D341Med (cell line): ENCODE data around the gene FAM180B.
A peak's percentile ranks its signal among the peaks of the same experiment; 100 is the strongest.

Source experiments
- DNase-seq: peaks from one replicate; pipeline ENCODE4 v3.0.0; 2012; ENCODE audit warnings: low spot score

The FAM180B gene

DNA sequence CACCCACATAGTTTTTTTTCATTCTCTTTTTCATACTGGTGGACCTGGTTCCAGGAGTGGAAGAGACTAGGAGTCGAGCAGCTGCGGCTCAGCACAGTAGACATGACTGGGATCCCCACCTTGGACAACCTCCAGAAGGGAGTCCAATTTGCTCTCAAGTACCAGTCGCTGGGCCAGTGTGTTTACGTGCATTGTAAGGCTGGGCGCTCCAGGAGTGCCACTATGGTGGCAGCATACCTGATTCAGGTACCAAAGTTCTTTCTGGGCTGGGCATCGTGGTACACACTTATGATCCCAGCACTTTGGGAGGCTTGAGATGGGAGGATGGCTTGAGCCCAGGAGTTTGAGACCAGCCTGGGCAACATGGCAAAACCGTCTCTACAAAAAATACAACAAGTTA is 16.8 kb upstream of the FAM180B start:
- no peak for DNase-seq

DNA sequence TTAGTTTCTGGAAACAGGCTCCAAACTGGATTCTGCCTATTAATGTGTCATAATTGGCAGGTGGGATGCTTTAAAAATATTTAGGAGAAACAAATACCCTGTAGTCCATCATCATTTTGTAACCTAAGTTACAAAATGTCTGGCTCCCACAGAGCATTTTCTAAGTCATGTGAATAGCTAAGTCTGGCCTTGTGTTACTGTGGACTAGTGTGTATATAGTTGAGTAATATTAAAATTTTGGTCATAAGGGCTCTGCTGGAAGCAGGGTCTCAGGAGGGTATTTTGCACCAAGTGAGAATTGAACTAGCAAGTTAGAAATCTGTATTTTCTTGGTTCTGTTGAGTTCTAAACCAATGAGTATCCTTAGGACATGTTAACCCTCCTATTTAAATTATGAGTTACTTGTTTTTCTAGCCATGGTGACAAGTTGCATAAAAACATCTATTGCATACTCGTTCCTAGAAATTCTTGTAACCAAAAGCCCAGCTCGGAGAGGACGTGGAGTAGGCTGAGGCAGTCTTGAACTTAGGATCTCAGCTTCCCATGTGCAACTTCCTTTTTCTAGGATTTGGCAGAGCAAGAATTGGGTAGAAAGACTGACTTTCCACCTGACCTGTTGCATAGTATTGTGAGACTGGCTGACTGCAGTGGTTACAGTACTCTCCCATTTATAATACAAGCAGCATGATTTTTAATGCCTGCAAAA is 15.7 kb upstream of the FAM180B start:
- DNase-seq, result no peak

DNA sequence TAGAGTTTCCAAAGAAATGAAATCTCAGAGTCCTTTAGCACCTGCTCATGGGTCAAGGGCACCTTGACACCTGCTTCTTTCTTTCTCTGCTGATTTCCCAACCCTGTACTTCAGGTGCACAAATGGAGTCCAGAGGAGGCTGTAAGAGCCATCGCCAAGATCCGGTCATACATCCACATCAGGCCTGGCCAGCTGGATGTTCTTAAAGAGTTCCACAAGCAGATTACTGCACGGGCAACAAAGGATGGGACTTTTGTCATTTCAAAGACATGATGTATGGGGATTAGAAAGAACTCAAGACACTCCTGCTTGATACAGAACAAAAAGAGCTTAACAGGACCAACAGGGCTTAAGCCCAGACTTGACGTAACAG is 15.1 kb upstream of the FAM180B start:
- DNase-seq, result no peak

DNA sequence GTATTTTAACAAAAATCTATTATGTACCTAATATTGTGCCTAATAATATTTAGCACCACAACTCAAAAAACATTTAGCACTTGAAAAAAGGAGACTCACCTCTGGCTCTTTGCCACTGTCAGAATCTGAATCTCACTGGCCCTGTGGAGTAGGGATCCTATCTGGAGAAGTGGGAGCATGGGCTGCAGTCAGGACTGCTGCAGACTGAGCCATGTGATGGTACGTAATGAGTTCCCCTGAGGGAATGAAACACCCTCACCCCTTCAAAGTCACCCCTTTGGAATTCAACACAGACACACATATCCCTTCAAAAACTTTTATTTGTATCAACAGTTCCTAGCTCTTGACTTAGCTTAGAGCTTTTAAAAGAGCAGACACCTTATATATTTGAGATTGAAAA is 14.6 kb upstream of the FAM180B start:
- no peak for DNase-seq

DNA sequence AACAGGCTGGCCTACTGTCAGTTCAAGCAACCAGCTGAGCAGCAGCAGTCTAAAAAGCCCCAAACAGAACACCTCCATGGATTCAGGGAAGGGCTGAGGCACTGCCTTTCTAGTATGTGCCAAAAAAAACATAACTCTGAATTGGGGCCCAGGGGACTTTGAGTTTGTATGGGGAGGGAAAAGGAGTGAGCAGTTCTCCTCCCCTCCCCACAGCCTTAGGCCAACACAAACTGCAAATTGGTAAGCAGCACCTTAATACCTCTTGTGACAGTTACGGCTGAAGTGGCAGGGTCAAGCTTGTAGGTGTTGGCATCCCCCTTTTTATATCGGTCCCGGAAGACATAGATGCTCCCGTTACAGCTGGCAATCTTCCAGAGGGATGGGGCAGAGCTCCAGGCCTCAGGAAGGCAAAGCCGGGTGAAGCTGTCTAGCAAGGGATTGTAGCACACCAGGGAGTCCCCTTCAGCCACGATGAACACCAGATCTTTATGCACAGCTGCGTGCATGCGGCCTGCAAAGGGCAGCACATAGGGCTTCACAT is 13.7 kb upstream of the FAM180B start:
- DNase-seq, result peak; percentile 62

DNA sequence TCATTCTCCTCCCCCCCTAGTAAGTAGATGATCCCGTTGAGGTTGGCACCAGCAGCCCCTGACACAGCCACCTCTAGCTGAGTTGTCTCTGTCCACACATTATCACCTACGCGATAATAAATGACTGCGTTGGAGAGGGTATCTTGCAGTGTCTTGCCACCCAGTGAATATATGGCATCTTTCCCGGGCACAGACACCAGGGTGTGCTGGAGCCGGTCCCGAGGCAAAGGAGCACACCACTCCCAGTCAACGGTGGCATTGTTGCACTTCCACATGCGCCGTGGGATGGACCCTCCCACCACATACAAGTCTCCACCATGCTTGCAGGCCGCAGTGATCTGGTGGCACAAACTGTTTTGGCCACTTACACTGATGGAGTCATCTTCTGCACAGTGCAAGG is 13.2 kb upstream of the FAM180B start:
- DNase-seq, result no peak

DNA sequence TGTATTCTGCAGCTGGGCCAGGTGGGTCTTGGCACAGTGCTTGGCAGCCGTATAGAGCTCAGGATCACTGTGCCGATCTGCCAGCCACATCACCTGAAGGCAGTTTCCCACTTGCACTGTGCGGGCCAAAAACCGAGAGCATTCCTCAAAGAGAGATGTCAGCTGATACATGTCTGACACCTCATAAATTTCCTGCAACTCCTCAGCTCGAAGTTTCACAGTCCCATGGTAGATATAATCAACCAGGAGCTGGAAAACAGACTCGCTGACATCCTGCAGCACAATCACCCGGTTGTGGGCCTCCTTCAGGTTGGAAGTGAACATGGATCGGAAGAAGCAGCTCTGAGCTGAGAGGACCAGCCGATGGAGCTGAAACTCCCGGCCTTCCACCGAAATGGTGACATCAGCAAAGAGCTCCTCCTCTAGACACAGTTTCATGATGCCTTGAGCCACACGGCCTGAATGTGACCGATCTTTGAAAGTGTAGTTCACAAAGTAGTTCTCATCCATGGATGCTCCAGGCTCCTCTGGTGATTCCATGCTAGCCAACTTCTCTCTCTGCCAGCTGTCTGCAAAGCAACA is 8.9 kb upstream of the FAM180B start:
- no peak for DNase-seq

DNA sequence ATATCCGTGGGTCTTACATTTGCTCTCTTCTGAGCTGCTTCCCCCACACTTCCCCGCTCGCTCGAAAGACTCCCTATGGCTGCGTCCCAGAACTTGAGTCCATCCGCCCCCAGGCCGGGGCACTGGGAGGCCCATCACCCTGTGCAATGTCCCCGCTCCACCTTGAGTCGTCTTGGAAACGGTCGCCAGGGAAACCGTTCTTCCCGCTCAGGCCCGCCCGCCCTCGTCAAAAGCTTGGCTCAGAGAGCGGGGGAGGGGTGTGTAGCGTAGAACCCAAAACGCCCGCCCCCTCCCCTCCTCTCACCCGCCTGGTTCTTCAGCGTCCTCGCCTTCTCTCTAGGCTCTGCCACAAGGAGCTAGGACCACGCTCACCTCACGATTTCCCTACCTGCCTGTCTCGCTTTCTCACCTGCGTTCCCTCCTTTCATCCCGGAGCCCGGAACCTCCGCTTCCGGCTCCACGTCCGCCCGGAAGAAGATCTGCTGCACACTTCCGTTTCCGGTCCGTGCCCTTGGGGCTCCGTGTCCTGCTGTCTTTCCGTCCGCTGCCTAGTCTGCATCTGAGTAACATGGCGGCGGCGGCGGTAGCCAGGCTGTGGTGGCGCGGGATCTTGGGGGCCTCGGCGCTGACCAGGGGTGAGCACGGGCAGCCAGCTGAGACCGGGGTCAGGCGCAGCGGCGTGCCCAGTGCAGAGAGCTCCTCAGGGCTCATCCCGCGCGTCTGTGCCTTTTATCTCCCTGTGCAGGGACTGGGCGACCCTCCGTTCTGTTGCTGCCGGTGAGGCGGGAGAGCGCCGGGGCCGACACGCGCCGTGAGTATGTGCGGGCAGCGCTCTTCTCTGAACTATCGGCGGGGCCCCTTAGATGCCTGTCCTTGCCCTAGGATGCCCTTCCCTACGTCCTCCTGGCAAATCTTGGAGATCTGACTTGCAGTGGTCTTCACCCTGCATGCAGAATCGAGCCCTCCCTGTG is 7.7 kb upstream of the FAM180B start, which contains the start of the genes KBTBD4 and NDUFS3:
TSS of gene KBTBD4 (minus strand) at position 447 of the 971 bp plus-strand sequence. CDS start at position 428, 19 bp downstream.
TSS of gene NDUFS3 (plus strand) at position 551 of the 971 bp plus-strand sequence. CDS start at position 569, 18 bp downstream.
- peak; percentile 89 for DNase-seq

DNA sequence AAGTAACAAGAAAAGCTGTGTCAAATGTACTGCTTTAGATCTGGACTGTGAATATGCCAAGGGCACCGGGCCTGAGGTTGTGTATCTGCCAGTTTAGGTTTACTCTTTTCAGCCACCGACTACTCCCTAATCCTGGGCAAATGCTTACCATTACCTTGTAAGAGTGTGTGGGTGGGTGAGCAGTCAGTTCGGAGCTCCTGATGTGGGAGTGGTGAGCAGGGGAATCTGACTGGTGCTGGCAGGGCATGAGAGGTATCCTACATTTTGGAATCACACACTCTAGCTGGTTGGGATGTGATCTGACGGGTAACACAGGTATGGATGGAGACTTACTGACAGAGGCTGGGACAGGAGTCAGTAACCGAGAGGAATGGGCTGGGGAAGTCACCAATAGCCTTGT is 2.6 kb upstream of the FAM180B start:
- DNase-seq, result no peak

DNA sequence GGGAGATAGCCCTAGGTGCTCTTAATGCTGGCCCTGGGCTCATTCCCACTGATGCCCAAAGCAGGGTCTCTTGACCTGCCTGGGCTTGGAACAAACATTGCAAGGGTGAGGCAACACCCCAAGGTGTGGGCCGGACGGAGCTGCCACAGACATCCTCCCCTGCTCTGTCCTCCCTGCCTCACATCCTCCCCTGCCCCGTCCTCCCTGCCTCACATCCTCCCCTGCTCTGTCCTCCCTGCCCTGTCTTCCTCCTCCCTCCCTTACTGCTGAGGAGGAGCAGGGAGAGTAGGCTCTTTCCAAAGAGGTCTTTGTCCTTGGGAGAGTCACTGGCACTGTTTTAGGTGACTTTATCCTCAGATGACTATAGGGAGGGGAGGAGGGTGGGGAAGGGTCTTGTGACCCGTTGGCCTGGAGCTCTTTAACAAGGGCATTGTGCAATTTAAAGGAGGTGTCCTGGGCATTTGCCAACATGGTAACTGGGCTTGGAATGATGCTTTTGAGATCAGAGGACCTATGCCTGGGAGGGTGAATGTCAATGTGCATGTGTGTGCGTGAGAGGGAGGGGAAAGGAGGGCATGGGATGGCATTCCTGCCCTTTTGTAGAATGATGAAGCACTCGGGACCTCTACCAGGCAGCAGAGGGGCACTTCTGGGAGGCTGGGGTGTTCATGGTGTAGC is 700 bp downstream of the FAM180B start:
- DNase-seq, result no peak

DNA sequence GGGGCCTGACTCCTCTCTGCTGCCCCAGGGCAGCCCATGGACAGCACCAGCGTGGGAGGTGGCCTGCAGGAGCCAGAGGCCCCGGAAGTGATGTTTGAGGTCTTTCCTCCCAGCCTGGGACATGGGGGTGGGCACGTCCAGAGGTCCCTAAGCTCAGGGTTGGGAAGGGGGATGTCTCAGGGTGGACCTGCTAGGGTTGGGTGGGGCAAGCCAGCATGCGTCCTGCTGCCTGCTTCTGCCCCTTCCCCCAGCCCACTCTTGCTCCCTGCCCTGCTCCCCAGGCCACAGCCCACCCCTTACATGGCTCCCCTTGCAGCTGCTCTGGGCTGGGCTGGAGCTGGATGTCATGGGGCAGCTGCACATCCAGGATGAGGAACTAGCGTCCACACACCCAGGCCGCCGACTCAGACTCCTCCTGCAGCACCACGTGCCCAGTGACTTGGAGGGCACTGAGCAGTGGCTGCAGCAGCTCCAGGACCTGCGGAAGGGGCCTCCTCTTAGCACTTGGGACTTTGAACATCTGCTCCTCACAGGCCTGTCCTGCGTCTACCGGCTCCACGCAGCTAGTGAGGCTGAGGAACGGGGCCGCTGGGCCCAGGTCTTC is 1.3 kb downstream of the FAM180B start:
- no peak for DNase-seq

DNA sequence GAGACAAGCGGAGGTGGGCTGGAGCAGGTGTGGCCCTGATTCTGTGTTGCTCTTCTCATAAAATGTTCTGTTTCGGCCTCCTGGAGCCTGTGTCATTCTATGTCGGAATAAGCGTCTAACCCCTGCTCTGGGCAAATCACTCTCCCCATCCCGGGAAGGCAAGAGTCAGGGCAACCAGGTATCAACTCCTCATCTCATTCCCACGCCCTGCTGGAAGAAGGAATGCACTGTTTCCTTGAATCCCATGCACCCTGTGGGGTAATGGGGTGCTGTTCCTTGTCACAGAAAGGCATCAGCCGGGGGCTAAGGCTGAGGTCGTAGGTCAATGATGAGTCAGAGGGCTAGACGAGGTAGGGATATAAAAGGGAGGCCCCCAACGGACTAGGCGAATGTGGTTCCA is 2.6 kb downstream of the FAM180B start:
- no peak for DNase-seq

DNA sequence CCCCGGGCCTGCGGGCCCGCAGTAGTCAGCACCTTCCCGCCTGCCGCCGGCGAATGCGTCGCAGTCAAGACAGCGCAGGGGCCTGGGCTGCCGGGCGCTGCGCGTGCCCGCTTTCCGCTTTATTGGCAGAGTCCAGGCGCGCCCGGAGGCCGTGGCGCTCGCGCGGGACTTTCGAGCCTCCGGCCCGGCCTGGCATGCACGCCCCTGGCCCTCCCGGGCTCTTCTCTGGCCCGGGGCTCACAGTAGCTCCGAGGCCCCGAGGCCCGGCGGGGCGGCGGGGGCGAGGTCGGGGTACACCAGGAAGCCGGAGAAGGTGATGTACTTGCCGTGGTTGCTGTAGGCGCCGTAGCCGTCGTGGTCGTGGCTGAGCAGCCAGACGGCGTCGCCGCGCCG is 3.1 kb downstream of the FAM180B start:
- DNase-seq, result no peak

DNA sequence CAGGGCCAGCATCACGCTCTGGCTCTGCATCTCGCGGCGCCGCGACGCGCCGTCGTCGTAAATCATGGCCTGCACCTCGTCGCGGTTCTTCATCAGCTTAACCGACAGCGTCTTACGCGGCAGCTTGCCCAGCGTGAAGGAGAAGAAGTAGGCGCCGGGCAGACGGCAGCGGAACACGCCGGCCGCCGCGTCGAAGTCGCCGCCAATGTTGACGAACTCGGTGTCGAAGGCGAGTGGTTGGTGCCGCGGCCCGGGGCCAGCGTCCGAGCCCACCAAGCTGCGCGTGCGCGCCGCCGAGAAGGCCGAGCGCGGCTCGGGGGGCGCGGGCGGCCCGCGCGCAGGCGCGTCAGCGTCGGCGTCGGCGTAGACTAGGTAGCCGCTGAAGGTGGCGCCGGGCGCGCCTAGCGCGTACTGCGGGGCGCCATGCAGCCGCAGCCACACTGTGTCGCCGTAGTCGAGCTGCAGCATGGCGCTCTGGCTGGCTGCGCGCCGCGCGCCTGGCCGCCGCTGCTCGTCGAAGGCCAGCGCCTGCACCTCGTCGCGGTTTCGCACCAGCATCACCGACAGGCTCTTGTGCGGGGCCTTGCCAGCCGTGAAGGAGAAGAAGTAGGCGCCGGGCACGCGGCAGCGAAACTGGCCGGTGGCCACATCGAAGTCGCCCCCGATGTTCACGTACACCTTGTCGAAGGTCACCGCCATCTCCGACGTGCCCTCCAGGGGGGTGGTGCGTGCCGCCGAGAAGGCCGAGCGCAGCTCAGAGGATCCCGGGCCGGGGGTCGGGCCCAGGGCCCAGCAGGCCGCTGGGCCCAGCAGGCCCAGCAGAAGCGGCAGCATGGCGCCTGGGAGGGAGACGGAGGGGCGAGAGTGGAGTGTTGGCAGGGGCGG is 3.7 kb downstream of the FAM180B start:
- no peak for DNase-seq

DNA sequence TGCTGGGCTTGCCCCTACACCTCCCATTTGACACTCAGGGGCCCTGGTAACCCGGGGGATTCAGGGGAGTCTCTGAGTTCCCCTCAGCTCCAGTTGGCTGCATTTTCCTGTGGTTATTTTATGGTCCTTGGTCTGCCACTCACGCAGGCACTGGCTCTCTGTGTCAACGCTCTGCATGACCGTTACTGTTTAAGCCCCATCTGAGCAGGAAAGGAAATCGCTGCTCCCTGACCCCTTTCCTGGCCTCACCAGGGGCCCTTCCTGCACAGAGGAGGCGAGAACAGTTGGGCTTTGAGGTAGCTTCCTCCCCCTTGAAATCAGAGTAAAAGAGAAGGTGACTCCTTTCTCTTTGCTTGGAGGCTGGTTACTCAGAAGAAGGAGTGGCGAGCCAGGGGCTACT is 5.3 kb downstream of the FAM180B start:
- DNase-seq, result no peak

DNA sequence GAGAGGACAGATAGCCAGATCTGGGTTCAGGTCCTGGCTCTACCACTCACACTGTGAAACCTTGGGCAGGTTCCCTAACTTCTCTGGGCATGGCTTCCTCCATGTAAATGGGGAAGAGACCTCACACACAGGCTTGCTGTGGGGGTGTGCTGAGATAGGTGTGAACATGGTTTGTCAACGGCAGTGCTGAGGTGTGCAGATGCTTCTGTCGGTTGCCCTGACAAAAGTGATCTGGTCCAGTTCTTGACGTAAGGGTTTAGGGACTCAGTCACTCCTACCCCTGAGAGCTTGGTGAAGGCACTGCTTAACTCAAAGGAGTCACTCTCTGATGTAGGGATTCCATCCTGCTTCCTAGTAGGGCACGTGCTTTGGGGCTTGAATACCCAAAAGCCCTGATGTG is 5.8 kb downstream of the FAM180B start:
- no peak for DNase-seq

DNA sequence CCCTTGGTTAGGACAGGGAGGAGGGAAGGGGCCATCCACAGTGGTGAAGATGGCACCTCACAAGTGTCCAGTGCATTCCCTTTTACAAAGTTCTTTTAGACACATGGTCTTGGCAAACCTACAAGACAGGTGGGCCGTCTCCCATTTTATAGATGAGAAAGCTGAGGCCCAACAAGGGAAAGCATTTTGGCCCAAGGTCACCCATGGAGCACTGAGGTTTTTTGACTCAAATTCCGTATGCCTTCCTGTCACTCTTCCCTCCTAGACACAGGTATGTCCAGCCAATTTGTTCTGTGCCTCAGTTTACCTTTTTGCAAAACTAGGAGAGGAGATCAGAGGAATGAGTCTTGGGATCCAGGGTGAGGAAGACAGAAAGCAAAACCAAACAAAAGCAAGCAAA is 6.5 kb downstream of the FAM180B start:
- no peak for DNase-seq

DNA sequence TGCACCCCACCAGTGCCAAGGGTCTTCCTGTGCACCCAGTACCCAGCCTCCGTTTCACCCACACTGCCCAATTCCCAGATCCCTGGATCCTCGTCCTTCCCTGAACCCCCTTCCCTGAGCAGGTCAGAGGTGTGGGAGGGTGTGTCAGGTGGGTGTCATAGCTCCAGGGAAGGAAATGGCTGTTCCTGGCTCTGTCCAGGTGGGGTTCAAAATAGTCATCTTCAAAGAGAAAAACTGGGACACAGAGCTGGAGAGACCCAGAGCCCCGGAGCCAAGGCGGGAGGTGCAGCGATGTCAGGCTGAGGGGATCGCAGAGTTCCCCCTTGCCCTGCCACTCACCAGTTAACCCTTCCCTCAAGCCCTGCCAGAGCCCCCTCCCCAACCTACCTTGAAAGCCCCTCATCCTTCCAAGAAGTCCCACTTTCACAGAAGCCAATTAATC is 7.0 kb downstream of the FAM180B start:
- no peak for DNase-seq

DNA sequence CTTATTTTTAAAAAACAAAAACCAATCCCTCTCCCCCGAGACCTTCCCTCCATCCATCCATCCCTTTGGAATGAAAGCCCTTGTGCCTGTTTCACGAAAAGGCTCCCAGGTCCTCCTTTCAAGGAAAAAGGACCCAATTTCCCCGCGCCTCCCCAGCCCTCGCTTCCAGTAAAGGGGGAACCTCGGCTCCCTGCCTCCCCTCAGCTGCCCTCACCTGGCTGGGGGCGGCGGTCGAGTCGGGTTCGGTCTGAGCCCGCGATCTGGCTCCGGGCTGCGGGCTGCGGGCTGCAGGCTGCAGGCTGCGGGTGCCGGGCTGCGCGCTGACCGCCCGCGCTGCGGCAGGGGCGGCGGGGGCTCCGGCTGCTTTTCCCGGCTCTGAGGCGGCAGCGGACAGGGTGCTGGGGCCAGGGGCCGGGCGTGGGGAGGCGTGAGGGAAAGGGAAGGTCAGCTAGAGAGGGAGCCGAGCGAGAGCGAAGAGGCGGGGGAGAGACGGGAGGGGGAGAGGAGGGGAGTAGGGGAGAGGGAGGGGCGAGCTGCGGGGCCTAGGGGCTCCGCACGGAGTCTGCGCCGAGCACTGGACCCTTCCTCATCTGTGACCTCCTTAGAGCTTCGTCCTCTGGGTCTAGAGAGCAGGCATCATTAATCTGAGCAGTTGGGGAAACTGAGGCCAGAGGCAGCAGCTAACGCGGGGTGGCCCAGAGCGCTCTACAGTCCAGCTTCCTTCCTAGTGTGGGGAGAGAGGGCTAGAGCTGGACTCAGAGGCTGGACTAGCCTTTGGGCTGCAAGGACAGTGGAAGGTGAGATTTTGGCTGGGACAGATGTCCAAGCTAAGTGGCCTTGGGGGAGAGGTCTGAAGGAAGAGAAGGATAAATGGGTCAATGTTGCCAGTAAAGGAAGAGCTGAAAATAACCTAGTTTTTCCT is 7.7 kb downstream of the FAM180B start, which contains the start of gene C1QTNF4:
TSS of gene C1QTNF4 (minus strand) at position 478 of the 922 bp plus-strand sequence. CDS start 3,601 bp downstream, outside the sequence.
- DNase-seq, result peak; percentile 49
